ENCODE results near the gene HSPA9.

DNA sequence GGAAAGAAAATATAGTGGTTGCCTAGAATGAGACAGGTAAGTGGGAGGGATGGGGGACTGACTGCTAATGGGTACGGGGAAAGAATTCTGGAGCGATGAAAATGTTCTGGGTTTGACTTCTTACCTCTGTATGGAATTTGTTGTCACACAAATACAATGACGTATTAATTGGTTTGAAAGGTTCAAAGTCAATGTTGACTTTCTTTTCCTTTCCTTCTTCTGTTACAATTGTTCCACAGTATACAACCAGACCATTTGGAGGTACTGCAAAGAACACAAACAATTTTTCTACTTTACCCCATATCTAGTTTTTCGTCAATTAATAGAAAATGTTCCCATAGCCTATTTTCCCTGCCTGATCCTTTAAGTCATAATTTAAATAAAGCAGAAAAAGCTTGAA, 57.8 kb downstream of the HSPA9 start:
- no peak for TF ChIP-seq POLR2A (IDR thresholded peaks at IDR 0.05; ENCODE audit: low read depth)
- TF ChIP-seq POLR2AphosphoS5 (IDR thresholded peaks at IDR 0.05), result no peak
- TF ChIP-seq, protein P1, sequence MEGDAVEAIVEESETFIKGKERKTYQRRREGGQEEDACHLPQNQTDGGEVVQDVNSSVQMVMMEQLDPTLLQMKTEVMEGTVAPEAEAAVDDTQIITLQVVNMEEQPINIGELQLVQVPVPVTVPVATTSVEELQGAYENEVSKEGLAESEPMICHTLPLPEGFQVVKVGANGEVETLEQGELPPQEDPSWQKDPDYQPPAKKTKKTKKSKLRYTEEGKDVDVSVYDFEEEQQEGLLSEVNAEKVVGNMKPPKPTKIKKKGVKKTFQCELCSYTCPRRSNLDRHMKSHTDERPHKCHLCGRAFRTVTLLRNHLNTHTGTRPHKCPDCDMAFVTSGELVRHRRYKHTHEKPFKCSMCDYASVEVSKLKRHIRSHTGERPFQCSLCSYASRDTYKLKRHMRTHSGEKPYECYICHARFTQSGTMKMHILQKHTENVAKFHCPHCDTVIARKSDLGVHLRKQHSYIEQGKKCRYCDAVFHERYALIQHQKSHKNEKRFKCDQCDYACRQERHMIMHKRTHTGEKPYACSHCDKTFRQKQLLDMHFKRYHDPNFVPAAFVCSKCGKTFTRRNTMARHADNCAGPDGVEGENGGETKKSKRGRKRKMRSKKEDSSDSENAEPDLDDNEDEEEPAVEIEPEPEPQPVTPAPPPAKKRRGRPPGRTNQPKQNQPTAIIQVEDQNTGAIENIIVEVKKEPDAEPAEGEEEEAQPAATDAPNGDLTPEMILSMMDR (IDR thresholded peaks at IDR 0.05), result no peak
- no peak for TF ChIP-seq EP300 (IDR thresholded peaks at IDR 0.05)
